ENCODE measurements around the gene UMPS.
"Not testable (repeated sequence)": the region's sequence is repeated elsewhere in the genome, so short reads cannot be mapped to it uniquely, and the experiment has no call there.

Gene UMPS

GRCh38 chr3:124780761-124781475, 50.7 kb downstream of the UMPS start:
- peak; percentile 83 for DNase-seq

GRCh38 chr3:124781476-124782376, 51.5 kb downstream of the UMPS start:
- peak; percentile 23 for DNase-seq

- not testable (repeated sequence) for DNase-seq
Measured at GRCh38 chr3:124782377-124782712, 52.1 kb downstream of the UMPS start.

- DNase-seq: no peak
Measured at GRCh38 chr3:124783696-124784095, 53.4 kb downstream of the UMPS start.

GRCh38 chr3:124784686-124785382, 54.6 kb downstream of the UMPS start:
- peak; percentile 69 for DNase-seq

- no peak for DNase-seq
Measured at GRCh38 chr3:124785973-124786372, 55.7 kb downstream of the UMPS start.

GRCh38 chr3:124786511-124787241, 56.4 kb downstream of the UMPS start:
- DNase-seq: peak; percentile 28

- no peak for DNase-seq
Measured at GRCh38 chr3:124787476-124788195, 57.4 kb downstream of the UMPS start.

- DNase-seq: no peak
Measured at GRCh38 chr3:124788254-124788745, 58.0 kb downstream of the UMPS start.

GRCh38 chr3:124789103-124789502, 58.9 kb downstream of the UMPS start:
- not testable (repeated sequence) for DNase-seq

- no peak for DNase-seq
Measured at GRCh38 chr3:124791142-124791541, 60.9 kb downstream of the UMPS start.

GRCh38 chr3:124791639-124792151, 61.4 kb downstream of the UMPS start:
- peak; percentile 76 for DNase-seq

GRCh38 chr3:124792341-124793040, 62.2 kb downstream of the UMPS start:
- no peak for DNase-seq

- no peak for DNase-seq
Measured at GRCh38 chr3:124793054-124793739, 62.9 kb downstream of the UMPS start.

- DNase-seq: no peak
Measured at GRCh38 chr3:124796477-124796876, 66.2 kb downstream of the UMPS start.

GRCh38 chr3:124797426-124797945, 67.2 kb downstream of the UMPS start:
- no peak for DNase-seq

All from left hindlimb (tissue), 1 donor.